ENCODE results near the gene HLCS.

The HLCS gene

DNA sequence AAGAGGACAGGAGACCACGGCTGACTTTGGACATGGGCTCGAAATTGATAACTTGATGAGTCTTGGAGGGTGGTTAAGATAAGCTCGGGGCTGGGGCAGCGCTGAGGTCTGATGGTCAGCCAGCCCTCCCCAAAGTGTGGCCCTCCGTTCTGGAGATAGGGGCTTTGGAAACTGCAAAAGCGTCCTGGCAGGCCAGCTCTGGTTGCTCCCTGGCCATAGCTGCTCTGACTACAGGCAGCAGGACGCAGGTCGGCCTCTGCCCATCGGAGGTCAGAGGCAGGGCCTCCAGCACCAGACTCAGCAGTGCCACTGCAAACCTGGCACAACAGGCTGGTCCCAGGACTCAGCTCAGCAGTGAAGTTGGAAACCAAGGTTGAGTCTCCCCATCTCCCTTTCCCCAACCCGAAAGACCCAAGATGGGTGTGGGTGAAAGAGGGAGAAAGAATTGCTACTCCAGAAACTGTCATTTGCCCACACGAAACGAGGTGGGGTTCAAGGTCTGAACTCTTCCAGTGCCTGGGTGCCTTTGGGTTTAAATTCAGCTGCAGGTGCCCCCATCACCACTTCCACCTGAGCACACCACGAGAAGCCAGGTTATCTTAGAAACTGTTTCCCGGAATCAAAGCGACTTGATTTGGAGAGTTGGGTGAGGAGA lies 262.7 kb downstream of the HLCS start:
- Histone ChIP-seq H3K4me1 (ENCODE audit: insufficient read depth, low read length) (peaks cover 6% of the 10 kb centered on the region; the same call in 1 of the 2 replicates), H3K9me3 (ENCODE audit: control insufficient read depth, insufficient read depth, low read length) (no peaks in the 10 kb centered on the region), H3K9ac (ENCODE audit: low read depth, low read length) (no peak overlapping the region), H3K36me3 (ENCODE audit: insufficient read depth, low read length) (no peaks in the 10 kb centered on the region)

DNA sequence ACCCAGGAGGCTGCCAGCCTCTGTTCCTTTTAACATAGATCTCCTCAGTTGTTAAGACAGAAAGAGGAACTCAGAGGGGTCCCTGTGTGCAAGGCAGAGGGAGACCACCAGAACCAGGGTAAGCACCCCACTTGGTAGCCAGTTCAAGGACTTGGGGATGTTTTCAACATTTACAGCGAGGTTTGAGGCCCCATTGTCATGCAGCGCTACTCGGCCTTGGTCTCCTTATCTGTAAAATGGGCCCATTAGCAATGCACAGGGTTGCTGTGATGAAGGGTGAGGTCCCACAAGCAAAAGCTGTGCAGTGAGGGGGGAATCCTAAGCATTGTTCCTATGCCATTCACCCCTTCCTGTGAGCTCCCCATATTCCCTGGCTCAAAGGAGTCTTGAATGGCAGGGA lies 263.3 kb downstream of the HLCS start:
- Histone ChIP-seq H3K9ac (ENCODE audit: low read depth, low read length) (no peak overlapping the region), H3K9me3 (ENCODE audit: control insufficient read depth, insufficient read depth, low read length) (no peaks in the 10 kb centered on the region), H3K4me1 (ENCODE audit: insufficient read depth, low read length) (peaks cover 6% of the 10 kb centered on the region; the same call in 1 of the 2 replicates), H3K36me3 (ENCODE audit: insufficient read depth, low read length) (no peaks in the 10 kb centered on the region)

DNA sequence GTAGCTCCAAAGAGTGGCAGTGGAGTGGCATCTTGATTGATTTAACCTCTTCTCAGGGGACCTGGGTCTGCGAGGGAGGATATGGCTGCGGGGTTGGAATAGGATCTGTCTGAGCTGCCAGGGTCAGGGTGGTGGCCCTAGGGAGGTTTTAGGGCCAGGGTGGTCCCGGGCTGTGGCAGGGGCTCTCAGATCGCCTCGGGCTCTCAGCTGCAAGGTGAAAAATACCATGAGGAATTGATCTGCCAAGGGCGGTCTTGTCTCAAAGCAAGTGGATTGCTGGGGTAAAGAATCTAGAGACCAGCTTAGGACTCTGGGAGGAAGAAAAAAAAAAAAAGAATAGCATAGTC lies 263.9 kb downstream of the HLCS start:
- H3K9me3 ChIP-seq (ENCODE audit: control insufficient read depth, insufficient read depth, low read length), result no peaks in the 10 kb centered on the region
- H3K36me3 ChIP-seq (ENCODE audit: insufficient read depth, low read length), result no peaks in the 10 kb centered on the region
- H3K4me1 ChIP-seq (ENCODE audit: insufficient read depth, low read length), result peaks cover 6% of the 10 kb centered on the region; the same call in 1 of the 2 replicates
- no peak overlapping the region for H3K9ac ChIP-seq (ENCODE audit: low read depth, low read length)

DNA sequence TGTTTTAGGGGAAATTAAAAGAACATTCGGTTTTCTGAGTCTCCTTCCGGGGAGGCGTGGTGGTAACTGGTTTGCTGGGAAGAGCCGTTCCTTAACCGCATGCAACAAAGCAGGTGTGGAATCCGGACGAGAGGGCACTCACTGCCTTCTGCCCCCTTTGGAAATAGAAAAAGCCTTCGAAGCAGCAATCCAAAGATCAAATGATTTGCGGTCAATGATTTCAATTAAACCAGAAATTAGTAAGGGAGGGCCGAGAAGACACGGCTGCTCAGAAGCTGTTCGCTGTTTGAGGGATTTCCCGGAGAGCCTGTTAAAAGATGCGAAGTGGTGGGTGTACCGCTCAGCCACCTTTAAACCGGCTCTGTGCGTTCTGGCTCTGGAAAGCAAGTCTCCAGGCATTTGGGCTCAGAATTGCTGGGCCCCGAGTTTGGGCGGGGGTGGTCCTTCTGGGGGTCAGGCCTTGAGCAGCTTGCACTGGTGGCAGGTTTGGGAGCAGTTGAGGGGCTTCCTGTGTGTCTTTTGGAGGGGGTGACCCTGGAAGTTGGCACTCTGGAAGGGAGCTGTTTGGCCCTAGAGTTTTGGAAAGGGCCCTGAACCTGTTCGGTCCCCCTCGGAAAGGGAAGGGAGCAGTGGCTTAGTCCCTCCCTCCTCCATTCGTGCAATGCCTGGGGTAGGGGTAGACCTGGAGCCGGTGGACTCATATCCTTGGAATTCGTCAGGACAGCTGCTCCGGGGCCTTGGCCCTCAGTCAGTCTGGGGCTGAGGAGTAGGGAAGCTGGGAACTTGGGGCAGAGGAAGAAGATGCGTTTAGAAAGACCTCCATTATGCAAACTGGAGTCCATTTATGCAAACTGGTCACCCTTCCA lies 264.5 kb downstream of the HLCS start:
- H3K9me3 ChIP-seq (ENCODE audit: control insufficient read depth, insufficient read depth, low read length), result no peaks in the 10 kb centered on the region
- H3K9ac ChIP-seq (ENCODE audit: low read depth, low read length), result peak overlapping the region; percentile 46; the same call in 1 of the 2 replicates
- peaks cover 6% of the 10 kb centered on the region; the same call in 1 of the 2 replicates for H3K4me1 ChIP-seq (ENCODE audit: insufficient read depth, low read length)
- no peaks in the 10 kb centered on the region for H3K36me3 ChIP-seq (ENCODE audit: insufficient read depth, low read length)

DNA sequence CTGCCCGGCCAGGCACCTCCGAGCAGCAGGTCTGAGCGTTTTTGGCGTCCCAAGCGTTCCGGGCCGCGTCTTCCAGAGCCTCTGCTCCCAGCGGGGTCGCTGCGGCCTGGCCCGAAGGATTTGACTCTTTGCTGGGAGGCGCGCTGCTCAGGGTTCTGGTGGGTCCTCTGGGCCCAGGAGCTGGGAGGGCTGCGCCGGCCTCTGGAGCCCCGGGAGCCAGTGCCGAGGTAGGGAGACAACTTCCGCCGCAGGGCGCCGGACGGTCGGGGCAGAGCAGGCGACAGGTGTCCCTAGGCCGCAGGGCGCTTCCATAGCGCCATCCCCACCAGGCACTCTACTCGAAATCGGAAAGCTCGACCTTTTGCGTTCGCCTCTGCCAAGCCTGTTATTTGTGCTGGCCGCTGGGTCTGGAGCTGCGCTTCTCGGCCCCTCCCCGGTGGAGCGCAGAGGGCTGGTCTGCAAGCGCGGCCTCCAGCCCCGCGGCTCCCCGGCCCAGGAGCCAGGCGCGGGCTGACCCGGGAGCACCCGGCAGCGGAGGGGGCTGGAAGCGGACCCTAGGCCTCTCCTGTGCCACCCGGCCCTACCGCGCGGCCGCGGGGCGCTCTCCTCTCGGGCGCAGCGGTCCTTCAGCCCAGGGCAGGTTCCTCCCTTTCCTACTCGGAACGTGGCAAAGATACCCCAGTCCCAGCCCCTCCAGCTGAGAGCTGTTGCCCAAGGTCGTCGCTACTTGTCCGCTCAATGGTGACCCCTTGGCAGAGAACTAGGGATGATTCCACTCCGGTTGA lies 265.3 kb downstream of the HLCS start:
- H3K36me3 ChIP-seq (ENCODE audit: insufficient read depth, low read length), result no peaks in the 10 kb centered on the region
- peaks cover 6% of the 10 kb centered on the region; the same call in 1 of the 2 replicates for H3K4me1 ChIP-seq (ENCODE audit: insufficient read depth, low read length)
- peak overlapping the region; percentile 46; the same call in 1 of the 2 replicates for H3K9ac ChIP-seq (ENCODE audit: low read depth, low read length)
- no peaks in the 10 kb centered on the region for H3K9me3 ChIP-seq (ENCODE audit: control insufficient read depth, insufficient read depth, low read length)
